ENCODE measurements around the gene CFAP46. TPM values are rescaled to one million over a fixed set of nuclear protein-coding genes. Genes with fewer than 3 reads are reported as not detected.
"Not testable (repeated sequence)": the region's sequence is repeated elsewhere in the genome, so short reads cannot be mapped to it uniquely, and the experiment has no call there.

Gene CFAP46
- total and polyA plus RNA-seq, 2 donors (not counting 1 experiment from before 2014, with no cell fraction given) = 0.07 TPM; not detected in 1

DNA sequence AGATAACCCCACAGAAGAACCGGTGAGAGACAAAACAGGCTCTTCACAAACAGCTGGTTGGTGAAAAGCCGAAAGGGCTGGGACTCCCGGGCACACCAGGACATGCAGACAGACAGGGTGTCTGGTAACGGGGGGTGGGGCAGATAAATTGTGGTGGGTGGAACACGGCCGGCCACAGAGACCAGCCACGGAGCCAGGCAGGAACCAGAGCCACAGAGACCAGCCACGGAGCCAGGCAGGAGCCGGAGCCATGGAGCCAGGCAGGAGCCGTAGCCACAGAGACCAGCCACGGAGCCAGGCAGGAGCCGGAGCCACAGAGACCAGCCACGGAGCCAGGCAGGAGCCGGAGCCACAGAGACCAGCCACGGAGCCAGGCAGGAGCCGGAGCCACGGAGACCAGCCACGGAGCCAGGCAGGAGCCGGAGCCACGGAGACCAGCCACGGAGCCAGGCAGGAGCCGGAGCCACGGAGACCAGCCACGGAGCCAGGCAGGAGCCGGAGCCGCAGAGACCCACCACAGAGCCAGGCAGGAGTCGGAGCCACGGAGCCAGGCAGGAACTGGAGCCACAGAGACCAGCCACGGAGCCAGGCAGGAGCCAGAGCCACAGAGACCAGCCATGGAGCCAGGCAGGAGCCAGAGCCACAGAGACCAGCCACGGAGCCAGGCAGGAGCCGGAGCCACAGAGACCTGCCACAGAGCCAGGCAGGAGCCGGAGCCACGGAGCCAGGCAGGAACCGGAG lies 116.4 kb downstream of the CFAP46 start:
- H3K27ac Mint-ChIP-seq; POLR2A ChIA-PET; H3K9ac ChIP-seq (ENCODE audit: low read length); H3K27me3 ChIP-seq (replicated peaks in 1 of 4; ENCODE audit: control extremely low read depth in 1 of 4, control insufficient read depth in 3 of 4, insufficient read depth in 4 of 4, low read length in 3 of 4); CTCF ChIA-PET; ATAC-seq (ENCODE audit: low read depth); H2AFZ ChIP-seq (ENCODE audit: insufficient read depth, low read depth, low read length, poor library complexity, severe bottlenecking); H3K4me1 ChIP-seq (ENCODE audit: control insufficient read depth in 2 of 2, insufficient read depth in 2 of 2, low read length in 2 of 2); H3K36me3 ChIP-seq (replicated peaks in 1 of 2; ENCODE audit: control extremely low read depth in 1 of 2, control insufficient read depth in 1 of 2, extremely low read depth in 1 of 2, insufficient read depth in 2 of 2, low read length in 1 of 2); intact Hi-C loops (cut with micrococcal nuclease); H3K4me3 ChIP-seq (ENCODE audit: control extremely low read depth in 1 of 5, extremely low read depth in 1 of 5, insufficient read depth in 1 of 5, low read depth in 2 of 5, low read length in 4 of 5); H3K4me3 Mint-ChIP-seq; H3K79me2 ChIP-seq (ENCODE audit: control insufficient read depth, insufficient read depth, low read length); H4K20me1 ChIP-seq (ENCODE audit: control insufficient read depth, insufficient read depth, low read length, poor library complexity, severe bottlenecking); H3K4me1 Mint-ChIP-seq; H3K27ac ChIP-seq (ENCODE audit: low read length in 2 of 2); H3K4me2 ChIP-seq (replicated peaks; ENCODE audit: low read depth, low read length, poor library complexity, severe bottlenecking); DNase-seq; H3K27me3 Mint-ChIP-seq; H3K9me3 Mint-ChIP-seq (ENCODE audit: insufficient read depth): not testable (repeated sequence)
- H3K9me3 ChIP-seq (ENCODE audit: control extremely low read depth in 1 of 3, control insufficient read depth in 2 of 3, insufficient read depth in 1 of 3, low read length in 2 of 3) = peaks cover 0 to 26% (median 0%) of the 10 kb centered on the region in 3 donors
- WGBS (ENCODE audit: insufficient coverage) = 90% methylated on average over 30 of the region's 34 CpGs

- no peaks in the 10 kb centered on the region for H3K79me2 ChIP-seq (ENCODE audit: control insufficient read depth, insufficient read depth, low read length)
- no peak overlapping the region for H2AFZ ChIP-seq (ENCODE audit: insufficient read depth, low read depth, low read length, poor library complexity, severe bottlenecking)
- 94% methylated on average over 12 of the region's 13 CpGs for WGBS (ENCODE audit: insufficient coverage)
- Mint-ChIP-seq H3K9me3 (ENCODE audit: insufficient read depth) (no peaks in the 10 kb centered on the region), H3K4me1 (no peaks in the 10 kb centered on the region), H3K27ac (no peak overlapping the region), H3K27me3 (peaks cover 16% of the 10 kb centered on the region), H3K4me3 (no peak overlapping the region)
- no peaks in the 10 kb centered on the region for H3K4me1 ChIP-seq (ENCODE audit: control insufficient read depth in 2 of 2, insufficient read depth in 2 of 2, low read length in 2 of 2)
- H3K27ac ChIP-seq (ENCODE audit: low read length in 2 of 2) = no peak overlapping the region
- intact Hi-C loops (cut with micrococcal nuclease) = no loop called here
- H3K4me3 ChIP-seq (ENCODE audit: control extremely low read depth in 1 of 5, extremely low read depth in 1 of 5, insufficient read depth in 1 of 5, low read depth in 2 of 5, low read length in 4 of 5) = no peak overlapping the region
- no peaks in the 10 kb centered on the region for H3K36me3 ChIP-seq (replicated peaks in 1 of 2; ENCODE audit: control extremely low read depth in 1 of 2, control insufficient read depth in 1 of 2, extremely low read depth in 1 of 2, insufficient read depth in 2 of 2, low read length in 1 of 2)
- no peak for ATAC-seq (ENCODE audit: low read depth)
- H3K9me3 ChIP-seq (ENCODE audit: control extremely low read depth in 1 of 3, control insufficient read depth in 2 of 3, insufficient read depth in 1 of 3, low read length in 2 of 3) = peaks cover 0 to 17% (median 0%) of the 10 kb centered on the region in 3 donors
- H3K4me2 ChIP-seq (replicated peaks; ENCODE audit: low read depth, low read length, poor library complexity, severe bottlenecking) = no peak overlapping the region
- H3K9ac ChIP-seq (ENCODE audit: low read length) = no peak overlapping the region
- CTCF ChIA-PET = no interaction called here
- no peak for DNase-seq
- POLR2A ChIA-PET = no interaction called here
- H4K20me1 ChIP-seq (ENCODE audit: control insufficient read depth, insufficient read depth, low read length, poor library complexity, severe bottlenecking) = no peaks in the 10 kb centered on the region
- H3K27me3 ChIP-seq (replicated peaks in 1 of 4; ENCODE audit: control extremely low read depth in 1 of 4, control insufficient read depth in 3 of 4, insufficient read depth in 4 of 4, low read length in 3 of 4) = no peaks in the 10 kb centered on the region
- TF ChIP-seq CTCF (IDR thresholded peaks at IDR 0.05) (no peak), EZH2 (IDR thresholded peaks at IDR 0.05; ENCODE audit: borderline replicate concordance, insufficient read depth, low read depth, low read length, poor library complexity, severe bottlenecking) (no peak)
Observed at GRCh38 chr10:132820056-132820455, 122.3 kb downstream of the CFAP46 start.
